Neural crest cell (in vitro differentiated cells): Measurements from ENCODE around the gene VWCE. TPM values are rescaled to one million over a fixed set of nuclear protein-coding genes. Genes with fewer than 3 reads are reported as not detected.

Experiments used
- DNase-seq: peaks from one replicate; pipeline ENCODE4 v3.0.0; 2021; ENCODE audit warnings: low read depth, mixed read lengths, low spot score
- H3K27ac Mint-ChIP-seq: one replicate; pipeline ENCODE4 v1.8.0; 2021; ENCODE audit warnings: mild to moderate bottlenecking, mixed read lengths; ENCODE audit not compliant: unreplicated experiment
- H3K27me3 Mint-ChIP-seq: 2 replicates; pipeline ENCODE4 v1.8.0; 2021; ENCODE audit warnings: low read depth, mild to moderate bottlenecking, mixed read lengths
- H3K36me3 Mint-ChIP-seq: 2 replicates; pipeline ENCODE4 v1.8.0; 2021; ENCODE audit warnings: low read depth, mild to moderate bottlenecking, mixed read lengths
- H3K4me1 Mint-ChIP-seq: 2 replicates; pipeline ENCODE4 v1.8.0; 2021; ENCODE audit warnings: mixed read lengths
- H3K4me3 Mint-ChIP-seq: one replicate; pipeline ENCODE4 v1.8.0; 2021; ENCODE audit warnings: mild to moderate bottlenecking, mixed read lengths
- H3K9me3 Mint-ChIP-seq: 2 replicates; pipeline ENCODE4 v1.8.0; 2021; ENCODE audit warnings: mixed read lengths
- CTCF ChIP-seq: fragments of 200-600 bp; sonication (generic); conservative IDR thresholded peaks from 2 replicates; pipeline ENCODE4 v1.5.0; 2021; ENCODE audit warnings: antibody characterized with exemption, mild to moderate bottlenecking
- total RNA-seq: library from RNA; stranded (reverse); gene quantifications from 2 replicates; pipeline ENCODE4 v1.2.1, GENCODE V29; 2021

The VWCE gene
- total RNA-seq, 1 donor from 2014 or later = 42.0 TPM

- Mint-ChIP-seq H3K27ac (no peak overlapping the region), H3K4me3 (no peak overlapping the region), H3K9me3 (no peaks in the 10 kb centered on the region), H3K4me1 (no peaks in the 10 kb centered on the region), H3K36me3 (peaks cover 8% of the 10 kb centered on the region), H3K27me3 (no peaks in the 10 kb centered on the region)
- TF ChIP-seq CTCF = no peak
- DNase-seq = no peak
Measured at GRCh38 chr11:61268588-61269250, 26.4 kb downstream of the VWCE start.

- no peak for DNase-seq
- Mint-ChIP-seq H3K27me3 (no peaks in the 10 kb centered on the region), H3K27ac (no peak overlapping the region), H3K4me1 (no peaks in the 10 kb centered on the region), H3K9me3 (no peaks in the 10 kb centered on the region), H3K36me3 (peaks cover 12% of the 10 kb centered on the region), H3K4me3 (no peak overlapping the region)
- TF ChIP-seq CTCF = no peak
Measured at GRCh38 chr11:61267437-61267841, 27.7 kb downstream of the VWCE start.

- Mint-ChIP-seq H3K36me3 (peaks cover 12% of the 10 kb centered on the region), H3K27ac (no peak overlapping the region), H3K4me1 (no peaks in the 10 kb centered on the region), H3K9me3 (no peaks in the 10 kb centered on the region), H3K27me3 (no peaks in the 10 kb centered on the region), H3K4me3 (no peak overlapping the region)
- no peak for DNase-seq
- TF ChIP-seq CTCF = no peak
Measured at GRCh38 chr11:61266602-61267001, 28.5 kb downstream of the VWCE start.

- Mint-ChIP-seq H3K4me1 (no peaks in the 10 kb centered on the region), H3K27me3 (no peaks in the 10 kb centered on the region), H3K36me3 (peaks cover 15% of the 10 kb centered on the region), H3K4me3 (no peak overlapping the region), H3K27ac (no peak overlapping the region), H3K9me3 (no peaks in the 10 kb centered on the region)
- no peak for DNase-seq
- no peak for TF ChIP-seq CTCF
Measured at GRCh38 chr11:61265357-61265756, 29.8 kb downstream of the VWCE start.

- Mint-ChIP-seq H3K27ac (no peak overlapping the region), H3K27me3 (no peaks in the 10 kb centered on the region), H3K4me3 (no peak overlapping the region), H3K4me1 (no peaks in the 10 kb centered on the region), H3K36me3 (peaks cover 16% of the 10 kb centered on the region), H3K9me3 (no peaks in the 10 kb centered on the region)
- no peak for TF ChIP-seq CTCF
- DNase-seq = no peak
Measured at GRCh38 chr11:61264795-61265194, 30.3 kb downstream of the VWCE start.
